GM18873 (cell line): ENCODE measurements around the gene PPP1R9A.

ENCODE experiments used
- ATAC-seq: cut with Tn5 transposase; IDR thresholded peaks from one replicate; pipeline ENCODE4 v1.9.1; 2021; ENCODE audit warnings: mild to moderate bottlenecking, moderate library complexity, moderate number of reproducible peaks; ENCODE audit not compliant: unreplicated experiment, low FRiP score

The PPP1R9A gene

GRCh38 chr7:95296456-95296855 is 389.1 kb downstream of the PPP1R9A start:
- ATAC-seq, result no peak

DNA sequence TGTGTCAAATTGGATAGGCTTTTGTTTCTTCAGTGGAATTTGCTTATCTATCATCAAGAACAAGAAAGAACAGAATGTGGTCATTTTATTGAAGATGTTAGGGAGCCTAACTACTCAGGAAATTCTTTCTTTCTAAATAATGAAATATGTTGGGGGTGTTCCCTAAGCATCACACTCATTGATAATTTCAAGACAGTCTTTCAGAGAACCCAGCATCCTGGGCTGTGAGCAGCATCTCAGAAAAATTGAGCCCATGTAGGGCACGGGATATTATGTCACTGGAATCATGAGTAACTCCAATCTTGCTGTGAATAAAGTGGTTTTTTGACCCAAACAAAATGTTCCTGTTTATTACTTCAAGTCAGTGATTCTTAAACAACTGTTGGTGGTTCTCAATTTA is 389.6 kb downstream of the PPP1R9A start:
- no peak for ATAC-seq

GRCh38 chr7:95298091-95298490 is 390.7 kb downstream of the PPP1R9A start:
- ATAC-seq, result no peak

- ATAC-seq, result no peak
Observed at GRCh38 chr7:95303013-95303905, 395.9 kb downstream of the PPP1R9A start.

DNA sequence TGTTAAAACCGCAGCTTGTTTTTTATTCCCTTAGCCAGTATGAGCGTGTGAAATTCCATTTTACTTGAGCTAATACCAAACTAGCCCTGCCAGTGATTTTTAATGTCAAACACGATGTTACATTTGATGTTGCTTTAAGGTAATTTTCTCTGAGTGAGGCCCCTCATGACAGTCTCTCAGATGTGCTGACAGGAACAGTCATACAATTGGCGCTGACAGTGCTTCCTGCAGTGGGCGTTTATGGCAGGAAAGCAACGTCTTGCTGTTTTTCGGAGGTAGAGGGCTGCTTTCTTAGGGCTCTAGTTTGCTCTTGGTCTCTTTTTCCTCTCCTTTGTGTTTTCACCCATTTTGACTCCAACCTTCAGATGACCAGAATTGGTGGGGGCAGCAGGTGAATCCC is 397.6 kb downstream of the PPP1R9A start:
- no peak for ATAC-seq

GRCh38 chr7:95309951-95310350 is 402.6 kb downstream of the PPP1R9A start:
- no peak for ATAC-seq

DNA sequence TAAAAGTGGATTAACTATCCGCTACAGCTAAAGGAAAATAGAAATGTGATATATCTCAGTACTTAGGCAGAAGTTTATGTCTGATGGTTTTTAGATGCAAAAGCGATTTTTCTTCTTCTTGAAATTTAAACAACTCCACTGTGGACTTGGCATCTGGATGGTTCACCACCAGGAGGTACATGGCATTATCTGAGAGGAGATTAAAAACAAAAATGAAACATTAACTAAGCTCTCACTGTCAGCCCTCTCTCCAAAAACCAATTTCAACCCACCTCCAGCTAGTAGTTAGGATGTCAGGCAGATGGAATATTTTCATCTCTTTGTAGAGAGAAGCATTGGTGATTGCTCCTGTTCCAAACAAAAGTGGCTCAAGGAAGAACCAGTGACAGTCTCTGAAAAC is 404.0 kb downstream of the PPP1R9A start:
- ATAC-seq, result no peak

DNA sequence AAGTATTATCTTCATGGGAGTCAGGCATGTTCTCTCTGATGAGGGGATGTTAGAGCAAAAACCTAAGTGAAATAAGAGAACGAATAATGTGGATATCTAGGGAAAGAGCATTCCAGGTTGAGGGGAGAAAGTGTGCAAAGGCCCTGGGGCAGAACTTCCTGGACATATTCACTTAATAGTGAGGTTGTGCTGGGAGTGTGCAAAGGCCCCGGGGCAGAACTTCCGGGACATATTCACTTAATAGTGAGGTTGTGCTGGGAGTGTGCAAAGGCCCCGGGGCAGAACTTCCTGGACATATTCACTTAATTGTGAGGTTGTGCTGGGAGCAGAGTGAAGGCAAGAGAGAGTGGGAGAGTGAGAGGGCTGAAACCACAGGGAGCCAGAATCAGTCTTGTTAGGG is 405.2 kb downstream of the PPP1R9A start:
- no peak for ATAC-seq

DNA sequence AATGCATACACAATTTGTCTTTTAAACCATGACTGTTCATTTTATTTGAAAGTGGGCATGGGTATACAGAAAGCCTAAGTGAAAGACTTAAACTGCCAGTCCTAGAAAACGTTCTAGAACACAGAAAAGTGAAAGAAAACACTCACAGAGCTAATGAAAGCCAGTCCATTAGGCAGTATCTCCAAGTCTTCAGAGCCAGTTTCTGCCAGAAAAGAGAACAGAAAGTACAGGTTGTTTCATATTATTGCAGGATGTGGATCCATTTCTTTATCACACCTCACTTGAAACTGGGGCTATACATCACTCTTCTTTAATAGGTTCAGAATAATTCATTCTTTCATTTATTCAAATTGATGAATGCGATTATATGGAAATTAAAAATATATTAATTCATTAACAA is 409.2 kb downstream of the PPP1R9A start:
- ATAC-seq, result no peak

DNA sequence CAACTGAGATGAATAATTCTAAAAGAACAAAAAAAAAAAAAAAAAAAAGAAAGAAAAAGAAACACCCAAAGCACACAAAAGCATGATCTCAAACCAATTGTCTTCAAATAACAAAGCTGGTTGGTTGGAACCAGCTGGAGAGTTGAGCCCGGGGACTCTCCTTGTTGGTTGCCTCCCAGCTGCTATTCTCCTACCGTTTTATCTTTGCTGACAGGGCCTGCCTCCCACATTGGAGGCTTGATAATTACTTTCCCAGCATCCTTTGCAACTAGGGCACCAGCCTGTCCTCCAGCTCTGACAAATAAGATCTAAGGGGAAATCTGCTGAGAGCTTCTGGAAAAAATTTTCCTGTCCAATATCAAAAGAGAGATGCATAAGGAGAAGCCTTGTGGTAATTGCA is 410.2 kb downstream of the PPP1R9A start:
- no peak for ATAC-seq

GRCh38 chr7:95317966-95318365 is 410.6 kb downstream of the PPP1R9A start:
- no peak for ATAC-seq

DNA sequence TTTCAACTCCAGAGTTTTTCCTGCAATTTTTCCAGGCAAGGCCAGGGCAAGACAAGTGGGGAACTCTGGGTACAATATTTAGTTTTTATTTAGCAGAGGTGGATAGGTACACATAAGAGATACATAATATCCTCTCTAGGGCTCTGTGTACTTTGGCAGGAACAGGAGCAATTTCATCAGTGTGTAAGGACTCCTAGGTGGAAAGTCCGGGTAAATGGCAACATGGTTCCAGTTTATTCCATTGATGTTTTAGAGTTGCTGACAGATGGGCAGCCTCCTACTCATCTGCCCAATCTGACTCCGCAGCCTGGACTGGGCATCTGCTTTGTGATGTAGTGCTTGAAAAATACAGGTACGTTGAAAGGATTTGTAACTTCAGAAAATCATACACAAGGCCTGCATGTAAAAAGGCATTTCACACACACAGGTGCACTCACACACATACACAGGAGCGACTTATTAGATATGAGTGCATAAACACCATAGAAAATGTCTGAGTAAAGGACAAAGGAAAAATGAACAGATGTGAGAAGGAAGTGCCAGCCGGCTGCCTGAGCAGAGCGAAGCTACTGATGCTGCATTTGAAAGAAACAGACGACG is 411.2 kb downstream of the PPP1R9A start:
- no peak for ATAC-seq

GRCh38 chr7:95319570-95319969 is 412.2 kb downstream of the PPP1R9A start:
- ATAC-seq, result no peak

- ATAC-seq, result no peak
Observed at GRCh38 chr7:95320651-95321050, 413.3 kb downstream of the PPP1R9A start.

- no peak for ATAC-seq
Observed at GRCh38 chr7:95321720-95322119, 414.3 kb downstream of the PPP1R9A start.

DNA sequence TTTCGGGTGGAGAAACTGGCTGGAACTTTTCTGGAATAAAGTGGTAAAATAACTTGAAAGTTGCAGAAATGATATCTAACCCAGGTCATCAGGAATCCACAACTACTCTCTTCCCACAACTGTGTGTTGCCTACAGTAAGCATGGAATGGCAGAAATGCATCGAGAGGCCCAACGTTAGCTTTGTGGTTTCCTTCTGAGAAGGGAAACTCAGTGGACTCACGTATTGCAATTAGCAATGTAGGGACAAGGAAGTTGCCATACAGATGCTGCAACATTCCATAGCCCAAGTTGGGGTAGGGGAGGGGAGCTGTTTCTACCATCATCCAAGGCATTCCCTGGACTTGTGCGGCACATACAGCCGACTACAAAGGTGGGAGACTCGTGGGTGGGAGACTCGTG is 415.0 kb downstream of the PPP1R9A start:
- no peak for ATAC-seq

GRCh38 chr7:95322854-95323253 is 415.5 kb downstream of the PPP1R9A start:
- ATAC-seq, result no peak

GRCh38 chr7:95323410-95324129 is 416.2 kb downstream of the PPP1R9A start:
- no peak for ATAC-seq

GRCh38 chr7:95324431-95324830 is 417.0 kb downstream of the PPP1R9A start, which contains the start of gene PON1:
Gene PON1, minus strand, starts transcription at chr7:95324532. Its CDS starts 57 bp downstream, at chr7:95324475.
- no peak for ATAC-seq

DNA sequence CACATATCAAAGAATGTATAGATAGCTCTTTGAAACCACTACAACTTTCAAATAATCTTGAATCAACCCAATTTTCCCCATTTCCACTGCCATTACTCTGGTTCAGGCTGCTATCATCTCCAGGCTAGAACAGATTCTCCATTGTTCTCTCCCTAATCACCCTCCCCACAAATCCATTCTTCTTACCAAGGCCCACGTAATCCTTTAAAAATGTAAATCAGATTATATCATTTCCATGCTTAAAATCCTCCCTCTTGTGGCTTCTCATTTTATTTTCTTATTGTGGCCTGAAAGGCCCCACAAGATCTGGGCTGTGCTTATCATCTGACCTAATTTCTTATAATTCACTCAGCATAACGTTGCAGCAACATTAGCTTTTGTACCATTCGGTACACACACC is 420.0 kb downstream of the PPP1R9A start:
- no peak for ATAC-seq
